IMR-90 (cell line): Measurements from ENCODE around the gene CDK6. TPM values are rescaled to one million over a fixed set of nuclear protein-coding genes. Genes with fewer than 3 reads are reported as not detected.

ENCODE experiments used
- ATAC-seq: fragments of 200-7000 bp; cut with Tn5 transposase; 2 replicates; pipeline ENCODE4 v1.9.1; 2020; ENCODE audit warnings: low read depth, mild to moderate bottlenecking, moderate library complexity
- BruUV-seq: library from RNA; stranded (reverse); fragments of 400-500 nt; replicated peaks from 2 replicates; lab custom pipeline; 2021; lab: Mats Ljungman, UMichigan
- CTCF ChIA-PET: fragments of 300-600 bp; formaldehyde crosslinking; extraction: SDS; loops from one replicate; lab custom pipeline; 2021; ENCODE audit warnings: antibody characterized with exemption; lab: Yijun Ruan, JAX
- POLR2A ChIA-PET: fragments of 300-600 bp; sonication (Branson Sonifier 250); formaldehyde crosslinking; loops from one replicate; lab custom pipeline; 2022; ENCODE audit warnings: antibody characterized with exemption; ENCODE audit not compliant: unreplicated experiment; lab: Charles Lee
- DNase-seq: peaks from one replicate; pipeline ENCODE4 v3.0.0; 2013
- H2AFZ ChIP-seq: replicated peaks from 2 replicates; pipeline ENCODE3; 2013; ENCODE audit warnings: low read length, mild to moderate bottlenecking; ENCODE audit not compliant: poor library complexity
- H2AK5ac ChIP-seq: 2 replicates; pipeline ENCODE4 v1.6.1; 2013; ENCODE audit warnings: low read depth, low read length, inconsistent platforms
- H2AK9ac ChIP-seq: replicated peaks from 2 replicates; pipeline ENCODE3; 2013; ENCODE audit warnings: mild to moderate bottlenecking, low read depth, low read length, moderate library complexity; ENCODE audit not compliant: poor library complexity
- H2BK120ac ChIP-seq: 2 replicates; pipeline ENCODE4 v1.6.1; 2013; ENCODE audit warnings: low read depth, low read length, inconsistent platforms
- H2BK15ac ChIP-seq: 3 replicates; pipeline ENCODE4 v1.6.1; 2013; ENCODE audit warnings: low read depth, low read length, inconsistent platforms
- H2BK20ac ChIP-seq: 2 replicates; pipeline ENCODE4 v1.6.1; 2013; ENCODE audit warnings: low read depth, mild to moderate bottlenecking, inconsistent platforms, low read length, moderate library complexity
- H2BK5ac ChIP-seq: 2 replicates; pipeline ENCODE4 v1.6.1; 2013; ENCODE audit warnings: mild to moderate bottlenecking, low read depth, low read length, inconsistent platforms; ENCODE audit not compliant: poor library complexity, severe bottlenecking
- H3K14ac ChIP-seq: replicated peaks from 2 replicates; pipeline ENCODE4 v1.6.1; 2013; ENCODE audit warnings: low read depth, low read length, inconsistent platforms
- H3K18ac ChIP-seq: 2 replicates; pipeline ENCODE4 v1.6.1; 2013; ENCODE audit warnings: low read depth, low read length, control low read depth
- H3K23ac ChIP-seq: 2 replicates; pipeline ENCODE4 v1.6.1; 2013; ENCODE audit warnings: low read depth, low read length, inconsistent platforms
- H3K27ac ChIP-seq: 2 replicates; pipeline ENCODE4 v1.5.1; 2013; ENCODE audit warnings: mild to moderate bottlenecking, control low read depth, low read length; ENCODE audit not compliant: insufficient read depth
- H3K27me3 ChIP-seq: 2 replicates; pipeline ENCODE4 v1.6.1; 2013; ENCODE audit warnings: low read length; ENCODE audit not compliant: control insufficient read depth, insufficient read depth
- H3K36me3 ChIP-seq: 2 replicates; pipeline ENCODE4 v1.6.1; 2013; ENCODE audit warnings: low read length, mixed read lengths; ENCODE audit not compliant: control insufficient read depth, insufficient read depth
- H3K4ac ChIP-seq: 2 replicates; pipeline ENCODE4 v1.6.1; 2013; ENCODE audit warnings: low read depth, low read length, inconsistent platforms
- H3K4me1 ChIP-seq: 2 replicates; pipeline ENCODE4 v1.6.1; 2013; ENCODE audit warnings: low read length, mixed read lengths; ENCODE audit not compliant: control insufficient read depth, insufficient read depth
- H3K4me2 ChIP-seq: 2 replicates; pipeline ENCODE4 v1.6.1; 2013; ENCODE audit warnings: low read depth, mild to moderate bottlenecking, control low read depth, low read length, moderate library complexity
- H3K4me3 ChIP-seq: 2 replicates; pipeline ENCODE4 v1.5.1; 2013; ENCODE audit warnings: low read depth, mild to moderate bottlenecking, control low read depth, low read length, moderate library complexity; ENCODE audit not compliant: insufficient read depth
- H3K56ac ChIP-seq: 2 replicates; pipeline ENCODE4 v1.6.1; 2013; ENCODE audit warnings: low read length, inconsistent platforms; ENCODE audit not compliant: insufficient read depth; ENCODE audit errors: extremely low read depth
- H3K79me1 ChIP-seq, 2 experiments: 2 replicates each; pipeline ENCODE4 v1.6.1; 2013; ENCODE audit warnings: low read length in 2 of 2, inconsistent platforms in 1 of 2, low read depth in 1 of 2
- H3K9ac ChIP-seq: 2 replicates; pipeline ENCODE4 v1.6.1; 2013; ENCODE audit warnings: low read depth, low read length, control low read depth
- H3K9me1 ChIP-seq: 2 replicates; pipeline ENCODE4 v1.6.1; 2013; ENCODE audit warnings: low read length, inconsistent platforms; ENCODE audit not compliant: insufficient read depth
- H3K9me3 ChIP-seq: 2 replicates; pipeline ENCODE4 v1.6.1; 2013; ENCODE audit warnings: low read length; ENCODE audit not compliant: control insufficient read depth, insufficient read depth
- H4K20me1 ChIP-seq: 2 replicates; pipeline ENCODE4 v1.6.1; 2013; ENCODE audit warnings: low read length, inconsistent platforms; ENCODE audit not compliant: insufficient read depth
- H4K5ac ChIP-seq: 2 replicates; pipeline ENCODE4 v1.6.1; 2013; ENCODE audit warnings: mild to moderate bottlenecking, low read depth, low read length, control low read depth
- H4K8ac ChIP-seq, 2 experiments: 2 replicates each; pipeline ENCODE4 v1.6.1; 2013; ENCODE audit warnings: low read depth in 2 of 2, low read length in 2 of 2, control low read depth in 1 of 2, inconsistent platforms in 1 of 2
- H4K91ac ChIP-seq: 2 replicates; pipeline ENCODE4 v1.6.1; 2013; ENCODE audit warnings: low read depth, low read length, inconsistent platforms; ENCODE audit not compliant: insufficient read depth
- BHLHE40 ChIP-seq: fragments of 150-350 bp; IDR thresholded peaks from 2 replicates; pipeline ENCODE4 v1.6.1; 2016; ENCODE audit warnings: mild to moderate bottlenecking, low read depth, low read length
- CEBPB ChIP-seq: IDR thresholded peaks from 2 replicates; pipeline ENCODE4 v1.6.1; 2012; ENCODE audit warnings: low read depth, low read length, improper control_type of control experiment
- CHD1 ChIP-seq: IDR thresholded peaks from 2 replicates; pipeline ENCODE4 v1.6.1; 2012; ENCODE audit warnings: low read depth, low read length, improper control_type of control experiment
- CTCF ChIP-seq: conservative IDR thresholded peaks from 2 replicates; pipeline ENCODE4 v1.5.1; 2012; ENCODE audit warnings: mild to moderate bottlenecking, low read depth, low read length, improper control_type of control experiment
- ELK1 ChIP-seq: fragments of 150-350 bp; IDR thresholded peaks from 2 replicates; pipeline ENCODE4 v1.6.1; 2016; ENCODE audit warnings: low read depth, mild to moderate bottlenecking, low read length, moderate library complexity, borderline replicate concordance
- FOS ChIP-seq: fragments of 150-350 bp; IDR thresholded peaks from 2 replicates; pipeline ENCODE4 v1.6.1; 2016; ENCODE audit warnings: low read depth, low read length
- MAFK ChIP-seq: IDR thresholded peaks from 2 replicates; pipeline ENCODE4 v1.6.1; 2012; ENCODE audit warnings: low read depth, low read length, improper control_type of control experiment
- MAZ ChIP-seq: IDR thresholded peaks from 2 replicates; pipeline ENCODE4 v1.6.1; 2012; ENCODE audit warnings: low read depth, mild to moderate bottlenecking, low read length, improper control_type of control experiment, moderate library complexity, borderline replicate concordance
- MXI1 ChIP-seq: IDR thresholded peaks from 2 replicates; pipeline ENCODE4 v1.6.1; 2012; ENCODE audit warnings: low read depth, mild to moderate bottlenecking, low read length, moderate library complexity, borderline replicate concordance
- NFE2L2 ChIP-seq: fragments of 150-350 bp; IDR thresholded peaks from 2 replicates; pipeline ENCODE4 v1.6.1; 2016; ENCODE audit warnings: low read depth, mild to moderate bottlenecking, low read length
- POLR2A ChIP-seq: IDR thresholded peaks from 2 replicates; pipeline ENCODE4 v1.6.1; 2012; ENCODE audit warnings: mild to moderate bottlenecking, low read depth, low read length
- RAD21 ChIP-seq: IDR thresholded peaks from 2 replicates; pipeline ENCODE4 v1.6.1; 2012; ENCODE audit warnings: low read length, improper control_type of control experiment
- RCOR1 ChIP-seq: IDR thresholded peaks from 2 replicates; pipeline ENCODE4 v1.6.1; 2012; ENCODE audit warnings: mild to moderate bottlenecking, low read length, improper control_type of control experiment; ENCODE audit not compliant: insufficient replicate concordance
- RFX5 ChIP-seq: IDR thresholded peaks from 2 replicates; pipeline ENCODE4 v1.8.0; 2012; ENCODE audit warnings: low read depth, mild to moderate bottlenecking, low read length, moderate library complexity
- SMC3 ChIP-seq: fragments of 150-350 bp; IDR thresholded peaks from 2 replicates; pipeline ENCODE4 v1.6.1; 2016; ENCODE audit warnings: low read depth, mild to moderate bottlenecking, antibody characterized with exemption, low read length, moderate library complexity
- USF2 ChIP-seq: fragments of 150-350 bp; IDR thresholded peaks from 2 replicates; pipeline ENCODE4 v1.6.1; 2017; ENCODE audit warnings: mild to moderate bottlenecking, antibody characterized with exemption, low read length, low read depth
- WGBS, 2 experiments: methylation state at CpG; one replicate each; pipeline versions ENCODE4 v1.1.5 to v1.1.7; 2013; ENCODE audit warnings: missing lambda C conversion rate in 2 of 2; ENCODE audit not compliant: insufficient read length in 1 of 2; ENCODE audit errors: extremely low coverage in 2 of 2; 5-methylcytosine and 5-hydroxymethylcytosine counted together
- dilution Hi-C: fragments of 300-500 bp; cut with HindIII; formaldehyde crosslinking; loops from one replicate; pipeline ENCODE4 v1.14.3; 2018; ENCODE audit warnings: low sequenced_read_pairs; ENCODE audit not compliant: unreplicated experiment
- in situ Hi-C: fragments of 300-500 bp; cut with MboI; formaldehyde crosslinking; loops from 3 replicates; pipeline ENCODE4 v1.14.3; 2019; ENCODE audit warnings: low sequenced_read_pairs, inconsistent platforms, mixed read lengths
- intact Hi-C: fragments of 100-400 bp; cut with micrococcal nuclease; formaldehyde crosslinking; loops from 2 replicates; pipeline ENCODE4 v1.10.0; 2022
- polyA plus RNA-seq, 3 experiments: library from polyadenylated mRNA; depleted of rRNA; stranded (reverse); fragments of >200 nt; gene quantifications; 2 replicates each; pipeline ENCODE4 v1.2.3, GENCODE V29; 2012; ENCODE audit warnings: low replicate concordance in 1 of 3
- total RNA-seq: library from RNA; depleted of rRNA; stranded (reverse); fragments of >200 nt; gene quantifications from 2 replicates; pipeline ENCODE4 v1.2.3, GENCODE V29; 2012

Gene CDK6
- total and polyA plus RNA-seq, 2 of the 4 experiments (the other 2 are of a cell fraction) = 21.5 to 195 TPM

GRCh38 chr7:92709912-92710311 lies 126.5 kb downstream of the CDK6 start:
- Histone ChIP-seq H3K9me3 (peaks cover 4% of the 10 kb centered on the region; the same call in 1 of the 2 replicates), H4K20me1 (peaks cover 14% of the 10 kb centered on the region; the same call in 1 of the 2 replicates), H3K79me1 (peaks cover 38 to 58% of the 10 kb centered on the region in 2 experiments), H3K18ac (no peak overlapping the region), H3K23ac (no peak overlapping the region), H3K36me3 (peaks cover 9% of the 10 kb centered on the region), H3K27ac (no peak overlapping the region), H3K14ac (no peak overlapping the region), H2AK5ac (no peak overlapping the region), H2AK9ac (no peak overlapping the region), H3K4me3 (no peak overlapping the region), H3K4ac (no peak overlapping the region), H2BK20ac (no peak overlapping the region), H2BK120ac (no peak overlapping the region), H3K4me1 (peaks cover 13% of the 10 kb centered on the region), H2BK15ac (no peak overlapping the region), H3K9me1 (peaks cover 16% of the 10 kb centered on the region), H2AFZ (no peak overlapping the region), H4K91ac (no peak overlapping the region), H3K9ac (no peak overlapping the region), H2BK5ac (no peak overlapping the region), H4K8ac (no peak overlapping the region), H3K56ac (no peak overlapping the region), H3K27me3 (no peaks in the 10 kb centered on the region), H3K4me2 (no peak overlapping the region), H4K5ac (no peak overlapping the region)
- DNase-seq (no peak), ATAC-seq (no peak)
- intact Hi-C loops = no loop called here
- WGBS, 2 experiments = no CpG with 5 or more reads among the region's 4 CpGs
- BruUV-seq = no TSS peak
- dilution Hi-C loops = no loop called here
- POLR2A ChIA-PET = no interaction called here
- in situ Hi-C loops = no loop called here
- CTCF ChIA-PET = no interaction called here
- TF ChIP-seq MAFK (no peak), SMC3 (no peak), MAZ (no peak), USF2 (no peak), CTCF (no peak), RCOR1 (no peak), RFX5 (no peak), CEBPB (no peak), CHD1 (no peak), RAD21 (no peak), NFE2L2 (no peak), POLR2A (no peak), MXI1 (no peak), ELK1 (no peak), FOS (no peak), BHLHE40 (no peak)
